Amniotic epithelial cell (primary cell): ENCODE results near the gene FOXN3.
"Not testable (repeated sequence)": the region's sequence is repeated elsewhere in the genome, so short reads cannot be mapped to it uniquely, and the experiment has no call there.

Experiments used
- DNase-seq: peaks from one replicate; pipeline ENCODE4 v3.0.0-alpha.2; 2010; ENCODE audit warnings: low read depth

The FOXN3 gene

GRCh38 chr14:89303456-89304435 lies 113.3 kb downstream of the FOXN3 start:
- DNase-seq = peak; percentile 67

- DNase-seq = no peak
These were observed 114.6 kb downstream of the FOXN3 start for GRCh38 chr14:89302396-89302950.

GRCh38 chr14:89299587-89299986 lies 117.4 kb downstream of the FOXN3 start:
- no peak for DNase-seq

- no peak for DNase-seq
These were observed 118.8 kb downstream of the FOXN3 start for GRCh38 chr14:89298056-89298834.

GRCh38 chr14:89296281-89296745 lies 120.7 kb downstream of the FOXN3 start:
- DNase-seq = no peak

GRCh38 chr14:89294872-89295271 lies 122.2 kb downstream of the FOXN3 start:
- DNase-seq = no peak

GRCh38 chr14:89294469-89294868 lies 122.6 kb downstream of the FOXN3 start:
- not testable (repeated sequence) for DNase-seq

GRCh38 chr14:89294060-89294459 lies 123.0 kb downstream of the FOXN3 start:
- DNase-seq = no peak

GRCh38 chr14:89293314-89293916 lies 123.6 kb downstream of the FOXN3 start:
- DNase-seq = peak; percentile 13

GRCh38 chr14:89292579-89293313 lies 124.3 kb downstream of the FOXN3 start:
- DNase-seq = no peak

- no peak for DNase-seq
These were observed 125.6 kb downstream of the FOXN3 start for GRCh38 chr14:89291351-89291940.

GRCh38 chr14:89290813-89291212 lies 126.2 kb downstream of the FOXN3 start:
- no peak for DNase-seq

GRCh38 chr14:89289477-89289876 lies 127.6 kb downstream of the FOXN3 start:
- no peak for DNase-seq

- DNase-seq = no peak
These were observed 128.9 kb downstream of the FOXN3 start for GRCh38 chr14:89288114-89288513.

- DNase-seq = no peak
These were observed 132.5 kb downstream of the FOXN3 start for GRCh38 chr14:89284333-89285058.

GRCh38 chr14:89283327-89284060 lies 133.5 kb downstream of the FOXN3 start:
- no peak for DNase-seq

- no peak for DNase-seq
These were observed 134.8 kb downstream of the FOXN3 start for GRCh38 chr14:89282191-89282590.

GRCh38 chr14:89280600-89280999 lies 136.4 kb downstream of the FOXN3 start:
- no peak for DNase-seq

- DNase-seq = no peak
These were observed 137.3 kb downstream of the FOXN3 start for GRCh38 chr14:89279649-89280232.
